Skeletal muscle tissue (tissue), 4 donors: ENCODE results near the gene ING1. TPM values are rescaled to one million over a fixed set of nuclear protein-coding genes. Genes with fewer than 3 reads are reported as not detected.

Source experiments
- H3K27ac ChIP-seq: one replicate; pipeline ENCODE4 v1.7.0; 2013; ENCODE audit warnings: mild to moderate bottlenecking, low read depth, low read length, inconsistent platforms
- H3K27me3 ChIP-seq, 3 donors: one replicate each; pipeline ENCODE4 v1.7.0; 2013; ENCODE audit warnings: low read length in 3 of 3; ENCODE audit not compliant: control insufficient read depth in 3 of 3, insufficient read depth in 3 of 3
- H3K36me3 ChIP-seq, 3 donors: one replicate each; pipeline ENCODE4 v1.7.0; 2013; ENCODE audit warnings: low read length in 3 of 3; ENCODE audit not compliant: control insufficient read depth in 3 of 3, insufficient read depth in 3 of 3
- H3K4me1 ChIP-seq, 3 donors: one replicate each; pipeline ENCODE4 v1.7.0; 2013; ENCODE audit warnings: low read length in 3 of 3, mild to moderate bottlenecking in 3 of 3; ENCODE audit not compliant: control insufficient read depth in 3 of 3, insufficient read depth in 3 of 3
- H3K4me3 ChIP-seq, 3 donors: one replicate each; pipeline ENCODE4 v1.7.0; 2013; ENCODE audit warnings: low read length in 3 of 3
- H3K9ac ChIP-seq, 3 donors: one replicate each; pipeline ENCODE4 v1.7.0; 2013; ENCODE audit warnings: low read length in 3 of 3, mild to moderate bottlenecking in 3 of 3, moderate library complexity in 2 of 3, low read depth in 1 of 3
- H3K9me3 ChIP-seq, 3 donors: one replicate each; pipeline ENCODE4 v1.7.0; 2013; ENCODE audit warnings: low read length in 3 of 3; ENCODE audit not compliant: control insufficient read depth in 3 of 3
- total RNA-seq: library from RNA; depleted of rRNA; stranded (reverse); fragments of >200 nt; gene quantifications from one replicate; pipeline ENCODE4 v1.2.3, GENCODE V29; 2014
- donor health status: Osteomylitis.

Gene ING1
- total RNA-seq, 1 donor from 2014 or later, result 7.8 TPM

GRCh38 chr13:110731072-110731471 lies 17.6 kb downstream of the ING1 start:
- Histone ChIP-seq H3K36me3 (no peaks in the 10 kb centered on the region), H3K27me3 (no peaks in the 10 kb centered on the region), H3K4me3 (no peak overlapping the region), H3K27ac (no peak overlapping the region), H3K9ac (no peak overlapping the region), H3K9me3 (no peaks in the 10 kb centered on the region), H3K4me1 (no peaks in the 10 kb centered on the region)

DNA sequence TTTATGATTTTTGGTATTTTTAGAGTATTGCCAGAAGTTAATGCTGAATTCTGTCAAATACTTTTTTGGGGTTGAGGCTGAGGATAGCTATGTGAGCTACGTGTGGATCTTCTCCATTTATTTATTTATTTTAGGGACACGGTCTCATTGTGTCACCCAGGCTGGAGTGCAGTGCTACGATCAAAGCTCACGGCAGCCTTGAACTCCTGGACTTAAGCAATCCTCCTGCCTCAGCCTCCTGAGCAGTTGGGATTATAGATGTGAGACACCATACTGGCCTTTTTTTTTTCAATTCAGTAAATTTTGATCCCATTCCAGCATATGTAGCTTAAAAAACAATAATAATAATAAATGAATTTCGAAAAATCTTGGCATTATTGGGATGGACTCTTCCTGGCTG lies 21.1 kb downstream of the ING1 start:
- H3K27me3 ChIP-seq, result no peaks in the 10 kb centered on the region
- H3K36me3 ChIP-seq, result no peaks in the 10 kb centered on the region
- no peaks in the 10 kb centered on the region for H3K4me1 ChIP-seq
- no peak overlapping the region for H3K9ac ChIP-seq
- H3K4me3 ChIP-seq, result no peak overlapping the region
- no peaks in the 10 kb centered on the region for H3K9me3 ChIP-seq
- no peak overlapping the region for H3K27ac ChIP-seq

DNA sequence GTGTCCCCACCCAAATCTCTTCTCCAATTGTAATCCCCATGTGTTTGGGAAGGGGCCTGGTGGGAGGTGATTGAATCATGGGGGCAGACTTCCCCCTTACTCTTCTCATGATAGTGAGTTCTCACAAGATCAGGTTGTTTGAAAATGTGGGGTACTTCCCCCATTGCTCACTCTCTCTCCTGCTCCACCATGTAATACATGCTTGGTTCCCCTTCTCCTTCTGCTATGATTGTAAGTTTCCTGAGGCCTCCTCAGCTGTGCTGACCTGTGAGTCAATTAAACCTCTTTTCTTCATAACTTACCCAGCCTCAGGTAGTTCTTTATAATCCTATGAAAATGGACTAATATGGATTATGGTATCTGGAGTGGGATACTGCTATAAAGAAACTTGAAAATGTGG lies 24.1 kb downstream of the ING1 start:
- Histone ChIP-seq H3K27ac (no peak overlapping the region), H3K4me3 (no peak overlapping the region)

DNA sequence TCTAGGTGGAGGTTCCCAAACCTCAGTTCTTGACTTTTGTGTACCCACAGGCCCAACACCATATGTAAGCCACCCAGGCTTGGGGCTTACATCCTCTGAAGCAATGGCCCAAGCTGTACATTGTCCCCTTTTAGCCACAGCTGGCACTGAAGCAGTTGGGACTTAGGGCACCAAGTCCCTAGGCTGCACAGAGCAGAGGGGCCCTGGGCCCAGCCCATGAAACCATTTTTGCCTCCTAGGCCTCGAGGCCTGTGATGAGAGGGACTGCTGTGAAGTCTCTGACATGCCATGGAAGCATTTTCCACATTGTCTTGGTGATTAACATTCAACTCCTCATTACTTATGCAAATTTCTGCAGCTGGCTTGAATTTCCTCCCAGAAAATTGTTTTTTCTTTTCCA lies 30.2 kb downstream of the ING1 start:
- Histone ChIP-seq H3K9me3 (no peaks in the 10 kb centered on the region), H3K9ac (no peak overlapping the region), H3K27ac (no peak overlapping the region), H3K36me3 (no peaks in the 10 kb centered on the region), H3K4me1 (no peaks in the 10 kb centered on the region), H3K4me3 (no peak overlapping the region), H3K27me3 (no peaks in the 10 kb centered on the region)

More for the DNA sequence above, 24.1 kb downstream of the ING1 start:
- no peak overlapping the region for H3K9ac ChIP-seq
- H3K27me3 ChIP-seq, result no peaks in the 10 kb centered on the region
- no peaks in the 10 kb centered on the region for H3K36me3 ChIP-seq
- H3K9me3 ChIP-seq, result no peaks in the 10 kb centered on the region
- no peaks in the 10 kb centered on the region for H3K4me1 ChIP-seq

DNA sequence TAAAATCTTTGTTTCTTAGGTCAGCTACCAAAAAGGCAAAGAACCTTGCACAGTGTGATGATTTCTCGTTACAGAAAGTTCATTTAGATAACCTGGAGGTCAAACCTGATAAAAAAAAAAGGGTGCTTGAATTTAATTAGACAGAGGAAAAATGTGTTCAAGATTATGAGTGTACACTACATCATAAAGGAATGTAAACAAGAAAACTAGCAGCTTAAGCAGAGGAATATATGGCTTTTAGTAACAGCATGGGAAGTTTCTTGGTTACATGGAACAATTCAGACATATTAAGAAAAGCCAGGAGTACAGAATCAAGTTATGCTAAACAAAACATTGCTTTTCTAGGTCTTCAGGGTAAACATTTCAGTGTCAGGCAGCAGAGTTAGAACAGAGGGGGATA lies 32.9 kb downstream of the ING1 start:
- Histone ChIP-seq H3K4me3 (no peak overlapping the region), H3K4me1 (no peaks in the 10 kb centered on the region), H3K27me3 (no peaks in the 10 kb centered on the region), H3K27ac (no peak overlapping the region), H3K36me3 (no peaks in the 10 kb centered on the region), H3K9ac (no peak overlapping the region), H3K9me3 (no peaks in the 10 kb centered on the region)

DNA sequence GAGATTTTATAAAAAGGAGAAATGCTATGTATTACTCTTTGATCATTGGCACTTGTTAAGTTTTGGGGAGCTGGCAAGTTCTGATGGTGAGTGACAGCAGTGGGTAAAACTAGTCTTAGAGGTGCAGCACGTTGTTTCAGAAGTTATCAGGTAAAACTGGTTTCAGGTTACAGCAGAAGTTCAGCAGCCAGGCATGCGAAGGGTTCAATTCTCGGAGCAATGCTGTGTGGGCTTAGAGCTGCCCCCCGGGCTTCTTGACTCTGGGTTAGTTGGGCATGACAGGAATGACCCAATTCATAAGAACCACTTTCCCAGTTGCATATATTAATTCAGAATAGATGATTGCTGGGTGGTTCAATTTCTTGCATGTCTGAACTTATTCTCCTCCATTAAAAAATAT lies 34.8 kb downstream of the ING1 start:
- Histone ChIP-seq H3K9me3 (no peaks in the 10 kb centered on the region), H3K4me3 (no peak overlapping the region), H3K27me3 (no peaks in the 10 kb centered on the region), H3K27ac (no peak overlapping the region), H3K9ac (no peak overlapping the region), H3K4me1 (no peaks in the 10 kb centered on the region), H3K36me3 (no peaks in the 10 kb centered on the region)

DNA sequence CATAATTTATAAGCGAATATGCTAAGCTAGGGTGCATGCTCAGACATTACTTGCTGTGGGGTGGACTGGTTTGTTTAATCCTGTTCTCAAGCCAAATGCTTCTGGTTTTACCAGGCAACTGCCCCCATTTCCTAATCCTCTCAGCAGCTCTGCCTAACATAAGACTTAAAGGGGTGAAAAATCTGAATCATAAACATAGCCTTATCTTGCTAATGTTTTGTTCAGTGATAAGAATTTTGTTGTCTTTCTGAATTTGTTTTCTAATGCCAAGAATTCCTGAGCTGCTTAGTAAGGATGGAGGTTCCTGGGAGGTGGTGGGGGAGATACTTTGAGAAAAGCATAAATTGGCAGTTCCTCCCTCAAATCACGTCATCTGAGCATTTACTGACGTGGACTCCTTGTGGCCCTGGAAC lies 42.7 kb downstream of the ING1 start:
- Histone ChIP-seq H3K9ac (no peak overlapping the region), H3K36me3 (no peaks in the 10 kb centered on the region), H3K27ac (no peak overlapping the region), H3K4me1 (no peaks in the 10 kb centered on the region), H3K9me3 (no peaks in the 10 kb centered on the region), H3K27me3 (peaks cover 0 to 9% (median 4%) of the 10 kb centered on the region in 3 donors), H3K4me3 (no peak overlapping the region)

DNA sequence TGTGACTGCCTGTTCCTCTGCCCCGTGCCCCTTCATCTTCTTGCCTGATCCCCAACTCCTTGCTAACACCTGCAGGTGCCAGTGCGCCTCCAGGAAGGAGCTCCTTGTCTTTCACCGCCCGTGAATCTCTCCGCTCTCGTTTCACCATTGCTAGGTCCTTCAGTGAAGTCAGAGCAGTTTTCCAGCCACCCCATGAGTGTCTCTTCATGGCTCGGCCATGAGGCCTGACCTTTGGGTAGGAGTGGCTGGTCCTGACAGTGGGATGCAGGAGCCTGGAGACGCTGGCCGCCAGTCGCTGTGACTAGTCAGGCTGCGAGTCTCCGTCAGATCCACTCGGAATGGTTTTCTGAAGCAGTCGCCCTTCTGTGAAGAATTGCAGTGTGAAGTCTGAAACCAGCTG lies 43.8 kb downstream of the ING1 start:
- H3K27me3 ChIP-seq, result peaks cover 0 to 9% (median 4%) of the 10 kb centered on the region in 3 donors
- no peak overlapping the region for H3K9ac ChIP-seq
- no peak overlapping the region for H3K4me3 ChIP-seq
- H3K27ac ChIP-seq, result no peak overlapping the region
- H3K36me3 ChIP-seq, result no peaks in the 10 kb centered on the region
- no peaks in the 10 kb centered on the region for H3K4me1 ChIP-seq
- H3K9me3 ChIP-seq, result no peaks in the 10 kb centered on the region

GRCh38 chr13:110758195-110758805 lies 44.8 kb downstream of the ING1 start:
- Histone ChIP-seq H3K36me3 (no peaks in the 10 kb centered on the region), H3K27me3 (peaks cover 0 to 9% (median 4%) of the 10 kb centered on the region in 3 donors), H3K9me3 (no peaks in the 10 kb centered on the region), H3K27ac (no peak overlapping the region), H3K9ac (no peak overlapping the region), H3K4me3 (no peak overlapping the region), H3K4me1 (no peaks in the 10 kb centered on the region)

DNA sequence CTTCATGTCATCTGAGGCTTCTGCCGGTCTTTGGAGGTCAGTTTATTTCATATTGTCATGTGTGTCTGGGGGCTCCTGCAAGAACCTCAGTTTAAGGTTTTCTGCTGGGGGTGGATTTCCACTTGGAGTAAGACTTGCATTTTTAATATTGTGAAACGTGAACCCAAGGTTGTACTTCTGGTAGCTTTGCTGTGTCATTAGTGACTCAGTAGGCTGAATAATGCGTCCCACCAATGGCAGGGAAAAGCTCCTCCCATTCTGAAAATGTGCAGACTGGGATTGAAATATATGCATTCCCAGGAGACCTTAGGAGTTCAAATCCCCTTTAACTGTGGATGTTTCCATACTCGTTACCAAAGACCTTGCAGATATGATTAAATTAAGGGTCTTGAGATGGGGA lies 46.2 kb downstream of the ING1 start:
- no peak overlapping the region for H3K9ac ChIP-seq

More for the DNA sequence above, 46.2 kb downstream of the ING1 start:
- no peaks in the 10 kb centered on the region for H3K9me3 ChIP-seq
- H3K27me3 ChIP-seq, result peaks cover 0 to 9% (median 4%) of the 10 kb centered on the region in 3 donors
- no peak overlapping the region for H3K4me3 ChIP-seq
- H3K4me1 ChIP-seq, result no peaks in the 10 kb centered on the region
- H3K36me3 ChIP-seq, result no peaks in the 10 kb centered on the region
- no peak overlapping the region for H3K27ac ChIP-seq
